K562 (cell line): Measurements from ENCODE around the gene LGR6. TPM values are rescaled to one million over a fixed set of nuclear protein-coding genes. Genes with fewer than 3 reads are reported as not detected.

Experiments
- FOXA3 ChIP-seq, 2 experiments: fragments of 450-650 bp in 1 of 2; sonication (generic) in 1 of 2; formaldehyde crosslinking; IDR thresholded peaks in 1 of 2; conservative IDR thresholded peaks in 1 of 2; 2 replicates each; pipeline versions ENCODE4 v1.4.0 to v1.8.0; 2020 to 2022; ENCODE audit warnings: mild to moderate bottlenecking in 2 of 2, missing genetic modification reagents in 1 of 2
- GABPB1 ChIP-seq: sonication (generic); formaldehyde crosslinking; IDR thresholded peaks from 2 replicates; pipeline ENCODE4 v1.8.0; 2022; ENCODE audit warnings: mild to moderate bottlenecking, missing genetic modification reagents
- GTF2E2 ChIP-seq: fragments of 200-800 bp; sonication (Bioruptor generic); IDR thresholded peaks from 2 replicates; pipeline ENCODE4 v1.6.1; 2016; ENCODE audit warnings: missing genetic modification characterization, missing compliant biosample characterization
- KLF10 ChIP-seq: fragments of 250-450 bp; sonication (Bioruptor Pico); IDR thresholded peaks from 2 replicates; pipeline ENCODE4 v1.6.1; 2021; ENCODE audit warnings: matching md5 sums
- MECOM ChIP-seq: fragments of 250-450 bp; sonication (Bioruptor Pico); IDR thresholded peaks from 2 replicates; pipeline ENCODE4 v1.8.0; 2022; ENCODE audit warnings: inconsistent platforms
- NR1H2 ChIP-seq: sonication (generic); formaldehyde crosslinking; IDR thresholded peaks from 2 replicates; pipeline ENCODE4 v1.4.0; 2020; ENCODE audit warnings: mild to moderate bottlenecking, missing genetic modification reagents
- NR2C2 ChIP-seq, 2 experiments: fragments of 200-800 bp in 1 of 2; sonication (Bioruptor generic) in 1 of 2; sonication (generic) in 1 of 2; formaldehyde crosslinking in 1 of 2; IDR thresholded peaks; 2 replicates each; pipeline versions ENCODE4 v1.6.1 to v1.8.0; 2016 to 2022; ENCODE audit warnings: mild to moderate bottlenecking in 1 of 2, missing compliant biosample characterization in 1 of 2, missing genetic modification characterization in 1 of 2, missing genetic modification reagents in 1 of 2
- RHOXF2B ChIP-seq: fragments of 250-450 bp; sonication (Bioruptor Pico); conservative IDR thresholded peaks from 2 replicates; pipeline ENCODE4 v1.5.1; 2021
- SPI1 ChIP-seq: IDR thresholded peaks from 2 replicates; pipeline ENCODE4 v1.6.1; 2011; ENCODE audit warnings: low read depth, low read length, control low read depth, borderline replicate concordance
- TAF7 ChIP-seq: fragments of 450-650 bp; IDR thresholded peaks from 2 replicates; pipeline ENCODE4 v1.6.1; 2016; ENCODE audit warnings: missing genetic modification characterization, missing compliant biosample characterization
- TEAD2 ChIP-seq: fragments of 450-650 bp; IDR thresholded peaks from 2 replicates; pipeline ENCODE4 v1.6.1; 2016; ENCODE audit warnings: missing genetic modification characterization, control low read depth, missing compliant biosample characterization
- ZBTB7A ChIP-seq: IDR thresholded peaks from 2 replicates; pipeline ENCODE4 v1.6.1; 2011; ENCODE audit warnings: low read depth, mild to moderate bottlenecking, low read length, moderate library complexity, borderline replicate concordance; ENCODE audit not compliant: control insufficient read depth
- ZC3H4 ChIP-seq: sonication (generic); formaldehyde crosslinking; IDR thresholded peaks from 2 replicates; pipeline ENCODE4 v1.9.0; 2021; ENCODE audit warnings: missing genetic modification reagents, borderline replicate concordance
- ZFPM2 ChIP-seq: fragments of 250-450 bp; sonication (Bioruptor Pico); IDR thresholded peaks from 2 replicates; pipeline ENCODE4 v1.5.1; 2022; ENCODE audit warnings: mild to moderate bottlenecking
- ZFX ChIP-seq: sonication (generic); formaldehyde crosslinking; IDR thresholded peaks from 2 replicates; pipeline ENCODE4 v1.8.0; 2022; ENCODE audit warnings: mild to moderate bottlenecking, missing genetic modification reagents, moderate library complexity
- ZNF347 ChIP-seq: fragments of 450-650 bp; formaldehyde crosslinking; IDR thresholded peaks from 2 replicates; pipeline ENCODE4 v1.4.0; 2020; ENCODE audit warnings: low read depth, mild to moderate bottlenecking, moderate library complexity
- ZNF76 ChIP-seq: fragments of 250-450 bp; sonication (Bioruptor Pico); IDR thresholded peaks from 2 replicates; pipeline ENCODE4 v1.4.0; 2020; ENCODE audit warnings: mild to moderate bottlenecking, moderate library complexity, borderline replicate concordance
- polyA plus RNA-seq, 8 experiments: library from polyadenylated mRNA; depleted of rRNA in 4 of 8; stranded (reverse) in 5 of 8; unstranded in 3 of 8; fragments of >200 nt; fragmentation: Nextera tagmentation in 2 of 8; fragmentation: Illumina TruSeq in 1 of 8; extraction: Ambion mirVana in 2 of 8; extraction: Trizol in 1 of 8; gene quantifications; 2 replicates each; pipeline versions ENCODE4 v1.2.1 to v1.2.3, GENCODE V29; 2011 to 2014; ENCODE audit warnings: inconsistent platforms in 1 of 8, missing spikeins in 1 of 8
- total RNA-seq, 7 experiments: library from RNA; depleted of rRNA in 6 of 7; stranded (reverse); fragments of >200 nt in 6 of 7; fragmentation: Illumina TruSeq in 2 of 7; extraction: Trizol in 2 of 7; gene quantifications; 2 replicates each; pipeline versions ENCODE4 v1.2.1 to v1.2.3, GENCODE V29; 2011 to 2021; ENCODE audit warnings: low replicate concordance in 1 of 7
- TF ChIP-seq, protein P1 (sequence below): sonication (generic); formaldehyde crosslinking; IDR thresholded peaks from 2 replicates; pipeline ENCODE4 v1.8.1; 2023; ENCODE audit warnings: mild to moderate bottlenecking, missing genetic modification reagents
- TF ChIP-seq, protein P2 (sequence below): sonication (generic); formaldehyde crosslinking; IDR thresholded peaks from 2 replicates; pipeline ENCODE4 v1.9.0; 2022; ENCODE audit warnings: mild to moderate bottlenecking, missing genetic modification reagents
- TF ChIP-seq, protein P3 (sequence below), 2 experiments: fragments of 450-650 bp; conservative IDR thresholded peaks; 2 replicates each; pipeline ENCODE4 v1.6.1; 2017; ENCODE audit warnings: mild to moderate bottlenecking in 2 of 2, moderate library complexity in 2 of 2

Gene LGR6
- total and polyA plus RNA-seq, 9 of the 15 experiments (the other 6 are each of a cell fraction or from before 2014, with no cell fraction given): 0.01 to 0.54 (median 0.17) TPM; not detected in 1

DNA sequence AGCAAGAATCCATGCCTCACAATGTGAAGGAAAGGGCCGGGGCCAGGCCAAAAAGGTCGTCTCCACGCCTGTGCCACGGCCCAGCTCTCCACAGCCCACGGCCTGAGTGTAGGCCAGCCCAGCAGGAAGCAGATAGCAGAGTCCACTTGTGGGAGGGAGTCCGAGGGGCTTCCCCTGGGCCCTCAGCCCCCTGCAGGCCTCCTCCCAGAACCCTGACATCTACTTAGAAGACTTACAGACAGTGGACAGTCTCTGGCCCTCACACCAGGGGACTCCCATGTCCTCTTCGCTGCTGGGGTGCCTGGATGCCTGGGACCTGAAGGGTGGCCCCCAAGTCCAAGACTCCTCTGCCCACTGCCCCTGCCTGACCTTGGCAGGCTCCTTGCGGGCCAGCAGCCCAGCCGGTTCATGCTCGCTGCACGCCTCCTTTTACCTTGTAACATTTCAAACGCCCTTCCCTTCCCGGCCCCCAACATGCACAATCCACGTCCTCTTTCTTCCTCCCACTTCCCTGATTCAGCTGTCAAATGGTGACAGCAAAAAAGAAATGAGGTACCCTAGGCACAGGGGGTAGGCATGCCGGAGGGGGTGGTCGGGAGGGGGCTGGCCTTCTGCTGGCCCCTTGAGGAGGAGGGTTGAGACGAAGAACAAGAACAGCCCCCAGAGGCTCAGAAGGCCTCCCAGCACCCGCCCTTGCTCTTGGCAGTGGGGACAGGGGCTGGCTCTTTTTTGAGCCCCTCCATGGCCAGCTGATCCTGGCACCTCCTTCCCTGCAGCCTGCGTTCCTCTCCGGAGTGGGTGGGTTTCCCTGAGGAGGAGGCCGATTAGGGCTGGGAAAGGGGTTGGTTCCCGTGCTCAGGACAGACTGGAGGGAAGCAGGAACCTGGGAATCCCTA is 32.2 kb upstream of the LGR6 start (continued):
- TF ChIP-seq ZNF347 (CRISPR knock-in tag) (no peak), GABPB1 (CRISPR knock-in tag) (no peak; the same call in 1 of the 2 replicates), ZFPM2 (CRISPR knock-in tag) (peak; percentile 91), ZC3H4 (CRISPR knock-in tag) (no peak), MECOM (CRISPR knock-in tag) (no peak), NR1H2 (CRISPR knock-in tag) (peak; percentile 85; the same call in 1 of the 2 replicates), RHOXF2B (CRISPR knock-in tag) (0 out of 2 replicates have a peak, but pooled peaks have one; percentile 35), NR2C2 (CRISPR knock-in tag; IDR thresholded peaks at IDR 0.05) (peak; percentile 48; the same call in 1 of the 2 replicates), NR2C2 (tag; IDR thresholded peaks at IDR 0.05) (no peak), ZFX (no peak), TAF7 (tag) (0 out of 2 replicates have a peak, but pooled peaks have one; percentile 21), SPI1 (peak; percentile 67; the same call in 1 of the 2 replicates), ZBTB7A (peak; percentile 83), FOXA3 (CRISPR knock-in tag; conservative IDR thresholded peaks at IDR 0.05 in 1 of 2, IDR thresholded peaks at IDR 0.05 in 1 of 2) (0 out of 4 replicates have a peak, but pooled peaks of 1 of the 2 experiments have one; percentile 40), TEAD2 (tag) (no peak), KLF10 (CRISPR knock-in tag) (no peak), GTF2E2 (tag) (peak; percentile 52; the same call in 1 of the 2 replicates), ZNF76 (0 out of 2 replicates have a peak, but pooled peaks have one; percentile 5)
- TF ChIP-seq, protein P1, sequence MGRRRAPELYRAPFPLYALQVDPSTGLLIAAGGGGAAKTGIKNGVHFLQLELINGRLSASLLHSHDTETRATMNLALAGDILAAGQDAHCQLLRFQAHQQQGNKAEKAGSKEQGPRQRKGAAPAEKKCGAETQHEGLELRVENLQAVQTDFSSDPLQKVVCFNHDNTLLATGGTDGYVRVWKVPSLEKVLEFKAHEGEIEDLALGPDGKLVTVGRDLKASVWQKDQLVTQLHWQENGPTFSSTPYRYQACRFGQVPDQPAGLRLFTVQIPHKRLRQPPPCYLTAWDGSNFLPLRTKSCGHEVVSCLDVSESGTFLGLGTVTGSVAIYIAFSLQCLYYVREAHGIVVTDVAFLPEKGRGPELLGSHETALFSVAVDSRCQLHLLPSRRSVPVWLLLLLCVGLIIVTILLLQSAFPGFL (CRISPR knock-in tag): no peak
- TF ChIP-seq, protein P2, sequence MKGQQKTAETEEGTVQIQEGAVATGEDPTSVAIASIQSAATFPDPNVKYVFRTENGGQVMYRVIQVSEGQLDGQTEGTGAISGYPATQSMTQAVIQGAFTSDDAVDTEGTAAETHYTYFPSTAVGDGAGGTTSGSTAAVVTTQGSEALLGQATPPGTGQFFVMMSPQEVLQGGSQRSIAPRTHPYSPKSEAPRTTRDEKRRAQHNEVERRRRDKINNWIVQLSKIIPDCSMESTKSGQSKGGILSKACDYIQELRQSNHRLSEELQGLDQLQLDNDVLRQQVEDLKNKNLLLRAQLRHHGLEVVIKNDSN (CRISPR knock-in tag): no peak
- TF ChIP-seq, protein P3, sequence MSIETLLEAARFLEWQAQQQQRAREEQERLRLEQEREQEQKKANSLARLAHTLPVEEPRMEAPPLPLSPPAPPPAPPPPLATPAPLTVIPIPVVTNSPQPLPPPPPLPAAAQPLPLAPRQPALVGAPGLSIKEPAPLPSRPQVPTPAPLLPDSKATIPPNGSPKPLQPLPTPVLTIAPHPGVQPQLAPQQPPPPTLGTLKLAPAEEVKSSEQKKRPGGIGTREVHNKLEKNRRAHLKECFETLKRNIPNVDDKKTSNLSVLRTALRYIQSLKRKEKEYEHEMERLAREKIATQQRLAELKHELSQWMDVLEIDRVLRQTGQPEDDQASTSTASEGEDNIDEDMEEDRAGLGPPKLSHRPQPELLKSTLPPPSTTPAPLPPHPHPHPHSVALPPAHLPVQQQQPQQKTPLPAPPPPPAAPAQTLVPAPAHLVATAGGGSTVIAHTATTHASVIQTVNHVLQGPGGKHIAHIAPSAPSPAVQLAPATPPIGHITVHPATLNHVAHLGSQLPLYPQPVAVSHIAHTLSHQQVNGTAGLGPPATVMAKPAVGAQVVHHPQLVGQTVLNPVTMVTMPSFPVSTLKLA (conservative IDR thresholded peaks at IDR 0.05): peak in 1 of 2 experiments; percentile 46; a peak in 3 of 4 replicates
